ENCODE results near the gene TOB2. TPM values are rescaled to one million over a fixed set of nuclear protein-coding genes. Genes with fewer than 3 reads are reported as not detected.
"Not testable (repeated sequence)": the region's sequence is repeated elsewhere in the genome, so short reads cannot be mapped to it uniquely, and the experiment has no call there.

TOB2 gene
- polyA plus RNA-seq, 1 donor, result 48.6 TPM

- DNase-seq, result no peak
Observed at GRCh38 chr22:41431656-41432055, 14.9 kb downstream of the TOB2 start.

GRCh38 chr22:41429951-41430332 is 16.7 kb downstream of the TOB2 start:
- DNase-seq, result no peak

- DNase-seq, result no peak
Observed at GRCh38 chr22:41429232-41429950, 17.2 kb downstream of the TOB2 start.

- no peak for DNase-seq
Observed at GRCh38 chr22:41425660-41426365, 20.8 kb downstream of the TOB2 start.

- DNase-seq, result no peak
Observed at GRCh38 chr22:41418717-41419116, 27.9 kb downstream of the TOB2 start.

GRCh38 chr22:41417622-41418390 is 28.8 kb downstream of the TOB2 start:
- DNase-seq, result no peak

GRCh38 chr22:41415554-41415953 is 31.0 kb downstream of the TOB2 start:
- DNase-seq, result no peak

GRCh38 chr22:41411021-41411851 is 35.4 kb downstream of the TOB2 start:
- no peak for DNase-seq

- DNase-seq, result no peak
Observed at GRCh38 chr22:41410311-41410751, 36.3 kb downstream of the TOB2 start.

- DNase-seq, result no peak
Observed at GRCh38 chr22:41408665-41409064, 37.9 kb downstream of the TOB2 start.

- no peak for DNase-seq
Observed at GRCh38 chr22:41407433-41407832, 39.2 kb downstream of the TOB2 start.

- DNase-seq, result no peak
Observed at GRCh38 chr22:41406410-41406809, 40.2 kb downstream of the TOB2 start.

GRCh38 chr22:41405588-41405987 is 41.0 kb downstream of the TOB2 start:
- DNase-seq, result no peak

- DNase-seq, result peak; percentile 71
Observed at GRCh38 chr22:41403532-41404318, 42.9 kb downstream of the TOB2 start.

- not testable (repeated sequence) for DNase-seq
Observed at GRCh38 chr22:41402851-41403250, 43.8 kb downstream of the TOB2 start.

- DNase-seq, result no peak
Observed at GRCh38 chr22:41401781-41402648, 44.6 kb downstream of the TOB2 start.

- no peak for DNase-seq
Observed at GRCh38 chr22:41398921-41399320, 47.7 kb downstream of the TOB2 start.

GRCh38 chr22:41397143-41397811 is 49.3 kb downstream of the TOB2 start:
- no peak for DNase-seq

GRCh38 chr22:41395531-41396240 is 50.9 kb downstream of the TOB2 start:
- no peak for DNase-seq
